LNCaP clone FGC (cell line): ENCODE results near the gene ECE1.
"Not testable (repeated sequence)": the region's sequence is repeated elsewhere in the genome, so short reads cannot be mapped to it uniquely, and the experiment has no call there.

Experiments used
- DNase-seq: peaks from one replicate; pipeline ENCODE4 v3.0.0-alpha.2; 2011; ENCODE audit warnings: low read depth
- H3K4me3 ChIP-seq: 2 replicates; pipeline ENCODE4 v1.5.1; 2011; ENCODE audit warnings: mild to moderate bottlenecking, low read depth, low read length, control low read depth
- CTCF ChIP-seq: IDR thresholded peaks from 2 replicates; pipeline ENCODE4 v1.5.1; 2012; ENCODE audit warnings: mild to moderate bottlenecking; ENCODE audit not compliant: control insufficient read depth, insufficient read depth; ENCODE audit errors: extremely low read depth

The ECE1 gene

GRCh38 chr1:21283524-21283923, 6.7 kb downstream of the ECE1 start:
- TF ChIP-seq CTCF = no peak
- no peak for DNase-seq
- no peak overlapping the region for H3K4me3 ChIP-seq

- DNase-seq = not testable (repeated sequence)
Observed at GRCh38 chr1:21282020-21282419, 8.2 kb downstream of the ECE1 start.

GRCh38 chr1:21280482-21280881, 9.8 kb downstream of the ECE1 start:
- no peak for DNase-seq
- no peak for TF ChIP-seq CTCF
- H3K4me3 ChIP-seq = no peak overlapping the region

More at GRCh38 chr1:21282020-21282419, 8.2 kb downstream of the ECE1 start:
- H3K4me3 ChIP-seq = not testable (repeated sequence)

- DNase-seq = no peak
- H3K4me3 ChIP-seq = no peak overlapping the region
- TF ChIP-seq CTCF = no peak
Observed at GRCh38 chr1:21280011-21280471, 10.2 kb downstream of the ECE1 start.

GRCh38 chr1:21278860-21279845, 11.1 kb downstream of the ECE1 start:
- H3K4me3 ChIP-seq = no peak overlapping the region
- no peak for DNase-seq
- no peak for TF ChIP-seq CTCF

GRCh38 chr1:21278208-21278859, 11.9 kb downstream of the ECE1 start:
- no peak for TF ChIP-seq CTCF
- no peak for DNase-seq
- H3K4me3 ChIP-seq = no peak overlapping the region

- DNase-seq = no peak
- no peak overlapping the region for H3K4me3 ChIP-seq
- no peak for TF ChIP-seq CTCF
Observed at GRCh38 chr1:21277180-21277579, 13.1 kb downstream of the ECE1 start.
